Neutrophil (primary cell): ENCODE results near the gene DHX9.

Experiments
- H3K27ac ChIP-seq: fragments of 200-600 bp; sonication (generic); 2 replicates; pipeline ENCODE4 v1.5.1; 2016; ENCODE audit warnings: mild to moderate bottlenecking, moderate library complexity
- H3K27me3 ChIP-seq: fragments of 200-600 bp; sonication (generic); 2 replicates; pipeline ENCODE4 v1.6.0; 2016; ENCODE audit warnings: mild to moderate bottlenecking
- H3K36me3 ChIP-seq: fragments of 200-600 bp; sonication (generic); 2 replicates; pipeline ENCODE4 v1.5.1; 2017
- H3K4me1 ChIP-seq, 2 experiments: fragments of 200-600 bp in 1 of 2; sonication (generic) in 1 of 2; 1 replicate in 1 of 2; 2 replicates in 1 of 2; pipeline versions ENCODE4 v1.5.1 to v1.6.1; 2013 to 2016; ENCODE audit warnings: low read depth in 1 of 2, low read length in 1 of 2, mild to moderate bottlenecking in 1 of 2, moderate library complexity in 1 of 2; ENCODE audit not compliant: control insufficient read depth in 1 of 2, insufficient read depth in 1 of 2
- H3K4me3 ChIP-seq, 2 experiments: fragments of 200-600 bp in 1 of 2; sonication (generic) in 1 of 2; 1 replicate in 1 of 2; 2 replicates in 1 of 2; pipeline ENCODE4 v1.5.1; 2013 to 2016; ENCODE audit warnings: low read depth in 1 of 2, low read length in 1 of 2, mild to moderate bottlenecking in 1 of 2, moderate library complexity in 1 of 2
- H3K9me3 ChIP-seq: fragments of 200-600 bp; sonication (generic); 2 replicates; pipeline ENCODE4 v1.5.1; 2016
- TF ChIP-seq, protein P1 (sequence below): fragments of 200-600 bp; sonication (generic); IDR thresholded peaks from 2 replicates; pipeline ENCODE4 v1.5.1; 2016; ENCODE audit warnings: antibody characterized with exemption

Gene DHX9

DNA sequence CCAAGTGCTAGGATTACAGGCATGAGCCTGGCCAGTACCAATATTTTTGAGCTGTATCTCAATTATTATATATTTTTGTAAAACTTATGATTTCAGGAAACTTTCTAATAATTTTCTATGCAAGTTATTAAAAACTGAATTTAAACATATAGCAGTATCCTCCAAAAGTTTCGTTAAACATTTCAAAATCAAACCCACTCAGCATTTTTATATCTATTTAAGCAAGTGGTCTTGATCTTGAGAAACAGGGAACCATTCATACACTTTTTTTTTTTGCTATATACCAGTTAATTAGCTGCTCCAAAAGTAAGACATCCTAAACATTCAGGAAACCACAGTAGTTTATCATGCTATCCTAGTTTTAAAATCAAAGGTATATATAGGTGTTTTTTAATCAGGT lies 91.8 kb downstream of the DHX9 start:
- peaks cover 20% of the 10 kb centered on the region for H3K27me3 ChIP-seq
- H3K36me3 ChIP-seq = no peaks in the 10 kb centered on the region
- H3K4me1 ChIP-seq = no peaks in the 10 kb centered on the region
- H3K4me3 ChIP-seq = no peak overlapping the region
- TF ChIP-seq, protein P1, sequence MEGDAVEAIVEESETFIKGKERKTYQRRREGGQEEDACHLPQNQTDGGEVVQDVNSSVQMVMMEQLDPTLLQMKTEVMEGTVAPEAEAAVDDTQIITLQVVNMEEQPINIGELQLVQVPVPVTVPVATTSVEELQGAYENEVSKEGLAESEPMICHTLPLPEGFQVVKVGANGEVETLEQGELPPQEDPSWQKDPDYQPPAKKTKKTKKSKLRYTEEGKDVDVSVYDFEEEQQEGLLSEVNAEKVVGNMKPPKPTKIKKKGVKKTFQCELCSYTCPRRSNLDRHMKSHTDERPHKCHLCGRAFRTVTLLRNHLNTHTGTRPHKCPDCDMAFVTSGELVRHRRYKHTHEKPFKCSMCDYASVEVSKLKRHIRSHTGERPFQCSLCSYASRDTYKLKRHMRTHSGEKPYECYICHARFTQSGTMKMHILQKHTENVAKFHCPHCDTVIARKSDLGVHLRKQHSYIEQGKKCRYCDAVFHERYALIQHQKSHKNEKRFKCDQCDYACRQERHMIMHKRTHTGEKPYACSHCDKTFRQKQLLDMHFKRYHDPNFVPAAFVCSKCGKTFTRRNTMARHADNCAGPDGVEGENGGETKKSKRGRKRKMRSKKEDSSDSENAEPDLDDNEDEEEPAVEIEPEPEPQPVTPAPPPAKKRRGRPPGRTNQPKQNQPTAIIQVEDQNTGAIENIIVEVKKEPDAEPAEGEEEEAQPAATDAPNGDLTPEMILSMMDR = no peak
- H3K9me3 ChIP-seq = no peaks in the 10 kb centered on the region
- no peak overlapping the region for H3K27ac ChIP-seq

DNA sequence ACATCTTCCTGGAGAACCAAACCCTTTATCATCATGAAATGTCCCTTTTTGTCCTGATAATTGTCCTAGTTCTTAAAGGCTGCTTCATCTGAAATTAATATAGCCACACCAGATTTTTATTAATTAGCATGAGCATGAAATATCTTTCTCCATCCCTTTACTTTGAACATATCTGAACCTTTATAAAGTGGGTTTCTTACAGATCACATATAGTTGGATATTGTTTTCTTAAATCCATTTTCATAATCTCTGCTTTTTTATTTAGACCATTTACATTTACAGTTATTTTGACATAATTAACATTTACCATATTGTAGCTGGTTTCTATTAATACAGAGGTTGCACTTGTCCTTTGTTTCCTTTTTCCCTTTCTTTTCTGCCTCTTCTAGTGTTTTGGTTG lies 96.6 kb downstream of the DHX9 start:
- Histone ChIP-seq H3K27me3 (peaks cover 25% of the 10 kb centered on the region), H3K36me3 (no peaks in the 10 kb centered on the region), H3K27ac (no peak overlapping the region), H3K4me3 (no peak overlapping the region), H3K4me1 (no peaks in the 10 kb centered on the region), H3K9me3 (no peaks in the 10 kb centered on the region)
- TF ChIP-seq, protein P1 = no peak
